DMS53 treated with DMSO at 0.1 percent for 48 hours (cell line): ENCODE measurements around the gene PIEZO2.

ENCODE experiments used
- DNase-seq: peaks from one replicate; lab custom pipeline; 2025; ENCODE audit not compliant: unreplicated experiment; lab: John Stamatoyannopoulos, UW

PIEZO2 gene

GRCh38 chr18:10995550-10995949 lies 153.8 kb downstream of the PIEZO2 start:
- no peak for DNase-seq

GRCh38 chr18:10989486-10989885 lies 159.9 kb downstream of the PIEZO2 start:
- DNase-seq: no peak

- no peak for DNase-seq
These were observed 163.7 kb downstream of the PIEZO2 start for GRCh38 chr18:10985689-10986088.

GRCh38 chr18:10979411-10979810 lies 170.0 kb downstream of the PIEZO2 start:
- no peak for DNase-seq

- no peak for DNase-seq
These were observed 172.3 kb downstream of the PIEZO2 start for GRCh38 chr18:10977042-10977441.

- DNase-seq: no peak
These were observed 175.7 kb downstream of the PIEZO2 start for GRCh38 chr18:10973567-10974203.

GRCh38 chr18:10971717-10972116 lies 177.7 kb downstream of the PIEZO2 start:
- no peak for DNase-seq

- no peak for DNase-seq
These were observed 184.2 kb downstream of the PIEZO2 start for GRCh38 chr18:10965119-10965518.

- DNase-seq: no peak
These were observed 195.7 kb downstream of the PIEZO2 start for GRCh38 chr18:10953672-10954071.

GRCh38 chr18:10951631-10952544 lies 197.5 kb downstream of the PIEZO2 start:
- no peak for DNase-seq

- DNase-seq: no peak
These were observed 198.3 kb downstream of the PIEZO2 start for GRCh38 chr18:10950876-10951630.

- DNase-seq: no peak
These were observed 199.1 kb downstream of the PIEZO2 start for GRCh38 chr18:10950080-10950875.

GRCh38 chr18:10949655-10950054 lies 199.7 kb downstream of the PIEZO2 start:
- DNase-seq: no peak

GRCh38 chr18:10948421-10948820 lies 200.9 kb downstream of the PIEZO2 start:
- DNase-seq: no peak

GRCh38 chr18:10946058-10946457 lies 203.3 kb downstream of the PIEZO2 start:
- no peak for DNase-seq

GRCh38 chr18:10942998-10943397 lies 206.4 kb downstream of the PIEZO2 start:
- no peak for DNase-seq

- DNase-seq: no peak
These were observed 209.5 kb downstream of the PIEZO2 start for GRCh38 chr18:10939822-10940221.

GRCh38 chr18:10937743-10938640 lies 211.4 kb downstream of the PIEZO2 start:
- DNase-seq: no peak

GRCh38 chr18:10936176-10937053 lies 213.0 kb downstream of the PIEZO2 start:
- DNase-seq: no peak
